ENCODE data around the gene LRCH1. TPM values are rescaled to one million over a fixed set of nuclear protein-coding genes. Genes with fewer than 3 reads are reported as not detected.

Gene LRCH1
- total RNA-seq, 4 donors from 2014 or later: 5.0 to 20.4 (median 7.4) TPM

DNA sequence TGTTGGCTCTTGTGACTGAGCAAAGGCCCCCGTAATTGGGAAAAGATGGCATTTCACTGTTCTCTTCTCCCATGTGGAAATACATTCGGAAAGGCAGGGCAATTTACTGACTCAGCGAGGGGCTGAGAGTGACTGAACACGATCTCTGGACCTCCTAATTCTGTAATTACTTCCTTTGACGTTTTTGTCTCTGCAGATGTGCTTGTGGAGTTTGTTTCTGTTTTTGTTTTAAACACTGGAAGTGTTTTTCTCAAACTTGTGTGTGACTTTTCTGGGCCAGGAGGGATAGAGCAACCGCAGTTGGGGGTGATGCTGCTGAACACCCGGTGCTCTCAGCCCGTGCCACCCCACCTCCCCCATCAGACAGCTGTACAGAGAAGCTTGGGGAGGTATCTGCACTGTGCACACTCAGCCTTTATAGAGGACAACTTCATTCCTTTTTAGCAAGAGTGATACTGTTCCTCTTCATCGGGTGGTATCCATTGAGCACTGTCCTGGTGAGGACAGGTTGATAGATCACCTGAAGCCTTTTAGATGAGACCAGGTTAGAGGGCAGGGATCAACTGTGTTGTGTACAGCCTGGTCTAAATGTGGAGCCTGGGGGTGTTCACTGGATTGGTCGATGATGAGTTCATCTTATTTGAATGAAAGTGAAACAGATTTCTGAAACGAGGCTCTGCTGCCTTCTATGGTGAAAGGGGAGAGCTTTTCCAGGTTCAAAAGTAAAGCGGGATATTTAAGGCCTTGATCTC lies 126.6 kb downstream of the LRCH1 start:
- Histone ChIP-seq H3K4me3 (peak overlapping the region in 3 of 4 donors; percentile 15 to 56 (median 27)), H3K27me3 (no peaks in the 10 kb centered on the region), H3K36me3 (peaks cover 0 to 11% (median 0%) of the 10 kb centered on the region in 3 donors), H3K4me1 (peaks cover 0 to 45% (median 0%) of the 10 kb centered on the region in 3 donors), H3K27ac (peak overlapping the region; percentile 50 to 85 (median 75)), H3K9me3 (no peaks in the 10 kb centered on the region)
- intact Hi-C loops (cut with DNase I): no loop called here
- DNase-seq: no peak
- WGBS, 2 donors: 24 to 43% methylated on average over 11 to 12 of the region's 12 CpGs
- no peak for TF ChIP-seq POLR2A (IDR thresholded peaks at IDR 0.05)
- TF ChIP-seq, protein P1, sequence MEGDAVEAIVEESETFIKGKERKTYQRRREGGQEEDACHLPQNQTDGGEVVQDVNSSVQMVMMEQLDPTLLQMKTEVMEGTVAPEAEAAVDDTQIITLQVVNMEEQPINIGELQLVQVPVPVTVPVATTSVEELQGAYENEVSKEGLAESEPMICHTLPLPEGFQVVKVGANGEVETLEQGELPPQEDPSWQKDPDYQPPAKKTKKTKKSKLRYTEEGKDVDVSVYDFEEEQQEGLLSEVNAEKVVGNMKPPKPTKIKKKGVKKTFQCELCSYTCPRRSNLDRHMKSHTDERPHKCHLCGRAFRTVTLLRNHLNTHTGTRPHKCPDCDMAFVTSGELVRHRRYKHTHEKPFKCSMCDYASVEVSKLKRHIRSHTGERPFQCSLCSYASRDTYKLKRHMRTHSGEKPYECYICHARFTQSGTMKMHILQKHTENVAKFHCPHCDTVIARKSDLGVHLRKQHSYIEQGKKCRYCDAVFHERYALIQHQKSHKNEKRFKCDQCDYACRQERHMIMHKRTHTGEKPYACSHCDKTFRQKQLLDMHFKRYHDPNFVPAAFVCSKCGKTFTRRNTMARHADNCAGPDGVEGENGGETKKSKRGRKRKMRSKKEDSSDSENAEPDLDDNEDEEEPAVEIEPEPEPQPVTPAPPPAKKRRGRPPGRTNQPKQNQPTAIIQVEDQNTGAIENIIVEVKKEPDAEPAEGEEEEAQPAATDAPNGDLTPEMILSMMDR (IDR thresholded peaks at IDR 0.05): no peak

DNA sequence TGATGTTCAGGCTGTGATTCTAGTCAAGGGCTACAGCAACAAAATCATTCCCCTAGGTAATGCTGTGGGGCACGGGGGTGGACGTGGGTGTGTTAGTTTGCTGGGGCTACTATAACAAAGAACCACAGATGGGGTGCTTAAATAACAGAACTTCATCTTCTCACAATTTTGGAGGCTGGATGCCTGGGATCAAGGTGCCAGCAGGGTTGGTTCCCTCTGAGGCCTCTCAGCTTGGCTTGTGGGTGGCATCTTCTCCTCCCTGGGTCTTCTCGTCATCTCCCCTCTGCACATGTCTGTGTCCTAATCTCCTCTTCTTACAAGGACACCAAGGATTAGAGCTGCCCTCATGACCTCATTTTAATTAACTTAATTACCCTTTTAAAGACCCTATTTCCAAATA lies 129.0 kb downstream of the LRCH1 start:
- Histone ChIP-seq H3K9me3 (no peaks in the 10 kb centered on the region), H3K27ac (no peak overlapping the region), H3K4me3 (no peak overlapping the region), H3K4me1 (peaks cover 0 to 53% (median 0%) of the 10 kb centered on the region in 3 donors), H3K36me3 (peaks cover 0 to 11% (median 0%) of the 10 kb centered on the region in 3 donors), H3K27me3 (no peaks in the 10 kb centered on the region)
- no peak for TF ChIP-seq POLR2A (IDR thresholded peaks at IDR 0.05)
- TF ChIP-seq, protein P1 (IDR thresholded peaks at IDR 0.05): no peak
- DNase-seq: no peak
- intact Hi-C loops (cut with DNase I): no loop called here
- WGBS, 2 donors: 92% methylated on average over 3 of the region's 3 CpGs

DNA sequence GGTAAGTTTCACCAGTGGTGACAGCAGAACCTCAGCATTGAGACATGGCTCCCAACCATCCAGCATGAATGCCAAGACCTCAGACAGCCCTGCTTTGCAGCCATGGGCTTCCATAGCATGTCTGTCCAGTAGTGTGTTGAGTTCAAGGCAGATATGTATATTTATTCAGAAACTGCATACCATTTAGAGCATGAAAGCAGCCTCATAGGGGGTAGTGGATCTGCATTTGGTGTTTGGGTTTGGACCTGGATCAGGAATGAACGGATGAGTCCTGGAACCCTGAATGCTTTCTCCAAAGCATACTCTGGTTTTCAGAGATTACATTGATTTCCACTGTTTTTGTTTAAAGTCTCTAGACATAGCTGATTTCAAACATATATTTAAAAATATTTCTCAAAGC lies 129.7 kb downstream of the LRCH1 start:
- Histone ChIP-seq H3K27me3 (no peaks in the 10 kb centered on the region), H3K4me3 (no peak overlapping the region), H3K36me3 (peaks cover 0 to 11% (median 0%) of the 10 kb centered on the region in 3 donors), H3K4me1 (peaks cover 0 to 56% (median under 1%) of the 10 kb centered on the region in 3 donors), H3K9me3 (no peaks in the 10 kb centered on the region), H3K27ac (no peak overlapping the region)
- WGBS, 2 donors: 92 to 100% methylated on average over 1 of the region's 1 CpG
- no peak for DNase-seq
- intact Hi-C loops (cut with DNase I): no loop called here
- TF ChIP-seq, protein P1 (IDR thresholded peaks at IDR 0.05): no peak
- TF ChIP-seq POLR2A (IDR thresholded peaks at IDR 0.05): no peak

DNA sequence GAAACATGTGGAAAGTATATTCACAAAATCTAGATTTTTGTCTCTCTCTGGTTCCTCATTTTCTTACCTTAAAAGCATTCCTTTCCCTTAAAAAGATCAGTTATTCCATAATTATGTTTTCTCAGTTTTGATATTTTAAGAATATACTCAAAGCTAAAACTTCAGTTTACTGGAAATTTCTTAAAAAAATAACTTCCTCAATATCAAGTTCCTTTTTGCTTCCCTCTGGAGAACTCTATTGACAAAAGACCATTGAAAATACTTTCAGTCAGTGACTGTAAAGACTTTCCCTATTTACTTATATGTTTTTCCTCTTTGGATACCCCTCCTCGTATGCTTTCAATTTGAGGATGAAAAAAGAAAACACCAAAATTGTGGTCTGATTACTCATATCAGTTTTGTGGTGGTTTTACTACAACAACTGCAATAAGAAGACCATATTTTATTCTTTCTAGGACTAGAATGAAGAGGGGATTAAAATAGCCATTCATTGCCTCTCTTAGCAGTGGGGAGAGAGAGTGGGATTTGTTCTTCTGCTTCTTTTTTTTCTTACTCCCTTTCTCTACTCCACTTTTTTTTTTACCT lies 130.8 kb downstream of the LRCH1 start:
- H3K27me3 ChIP-seq: no peaks in the 10 kb centered on the region
- H3K4me3 ChIP-seq: no peak overlapping the region
- H3K27ac ChIP-seq: no peak overlapping the region
- intact Hi-C loops (cut with DNase I): no loop called here
- TF ChIP-seq, protein P1 (IDR thresholded peaks at IDR 0.05): no peak
- no peak for TF ChIP-seq POLR2A (IDR thresholded peaks at IDR 0.05)
- WGBS, 2 donors: 61 to 67% methylated on average over 1 of the region's 1 CpG
- peaks cover 0 to 11% (median 0%) of the 10 kb centered on the region in 3 donors for H3K36me3 ChIP-seq
- H3K4me1 ChIP-seq: peaks cover 0 to 50% (median 4%) of the 10 kb centered on the region in 3 donors
- no peak for DNase-seq
- no peaks in the 10 kb centered on the region for H3K9me3 ChIP-seq
